Measurements from ENCODE around the gene P4HA2. TPM values are rescaled to one million over a fixed set of nuclear protein-coding genes. Genes with fewer than 3 reads are reported as not detected.
A peak's percentile ranks its signal among the peaks of the same experiment; 100 is the strongest.
"Not testable (repeated sequence)": the region's sequence is repeated elsewhere in the genome, so short reads cannot be mapped to it uniquely, and the experiment has no call there.

Gene P4HA2
- total and polyA plus RNA-seq, 9 of the 15 experiments (the other 6 are each of a cell fraction or from before 2014, with no cell fraction given), result 9.6 to 50.0 (median 12.7) TPM

GRCh38 chr5:132145326-132145725, 82.3 kb downstream of the P4HA2 start:
- FAIRE-seq; H4K20me1 ChIP-seq (replicated peaks; ENCODE audit: control insufficient read depth, insufficient read depth, low read length); in situ Hi-C loops (cut with MboI); H3K4me1 ChIP-seq (replicated peaks in 1 of 2; ENCODE audit: control insufficient read depth in 2 of 2, insufficient read depth in 2 of 2, low read length in 2 of 2); H2AFZ ChIP-seq (ENCODE audit: low read depth, low read length); BruUV-seq (replicated peaks); H3K4me3 ChIP-seq; POLR2A ChIA-PET; H3K27me3 ChIP-seq (ENCODE audit: control insufficient read depth in 2 of 2, insufficient read depth in 2 of 2, low read length in 2 of 2); H3K9me3 ChIP-seq (replicated peaks; ENCODE audit: control insufficient read depth, insufficient read depth, low read depth, low read length); H3K9me1 ChIP-seq (ENCODE audit: control insufficient read depth, insufficient read depth, low read length); H3K79me2 ChIP-seq (ENCODE audit: control insufficient read depth, insufficient read depth, low read length); CTCF ChIA-PET (ENCODE audit: low intra/inter-chr PET ratio); H3K36me3 ChIP-seq (ENCODE audit: control insufficient read depth, insufficient read depth, low read length); DNase-seq (ENCODE audit: extremely low read depth in 1 of 4, low spot score in 3 of 4); H3K9ac ChIP-seq (ENCODE audit: insufficient read depth in 1 of 2, low read depth in 2 of 2, low read length in 2 of 2); H3K27ac ChIP-seq (ENCODE audit: extremely low read depth, low read depth, low read length); ATAC-seq; H3K4me2 ChIP-seq (ENCODE audit: insufficient read depth, low read length); intact Hi-C loops (cut with micrococcal nuclease): not testable (repeated sequence)
- peak; percentile 43 for TF ChIP-seq ZNF146 (CRISPR knock-in tag; IDR thresholded peaks at IDR 0.05; ENCODE audit: unreplicated experiment)
- 0 out of 4 replicates have a peak, but pooled peaks have one; percentile 12 to 39 for TF ChIP-seq KDM1A (IDR thresholded peaks at IDR 0.05)
- TF ChIP-seq BCOR (IDR thresholded peaks at IDR 0.05), result peak; percentile 64; the same call in 1 of the 2 replicates
- 69% methylated on average over 3 of the region's 3 CpGs for WGBS (ENCODE audit: insufficient coverage, low coverage, missing lambda C conversion rate)

- CTCF ChIA-PET (ENCODE audit: low intra/inter-chr PET ratio), result no interaction called here
- FAIRE-seq, result no peak
- intact Hi-C loops (cut with micrococcal nuclease) (no loop called here), in situ Hi-C loops (cut with MboI) (no loop called here)
- Histone ChIP-seq H3K4me2 (ENCODE audit: insufficient read depth, low read length) (no peak overlapping the region), H3K9me3 (replicated peaks; ENCODE audit: control insufficient read depth, insufficient read depth, low read depth, low read length) (0 out of 2 replicates have a peak, but pooled peaks cover 6% of the 10 kb centered on the region), H3K27me3 (ENCODE audit: control insufficient read depth in 2 of 2, insufficient read depth in 2 of 2, low read length in 2 of 2) (no peaks in the 10 kb centered on the region), H3K9me1 (ENCODE audit: control insufficient read depth, insufficient read depth, low read length) (no peaks in the 10 kb centered on the region), H3K27ac (ENCODE audit: extremely low read depth, low read depth, low read length) (no peak overlapping the region), H3K36me3 (ENCODE audit: control insufficient read depth, insufficient read depth, low read length) (no peaks in the 10 kb centered on the region), H3K9ac (ENCODE audit: insufficient read depth in 1 of 2, low read depth in 2 of 2, low read length in 2 of 2) (no peak overlapping the region), H3K79me2 (ENCODE audit: control insufficient read depth, insufficient read depth, low read length) (no peaks in the 10 kb centered on the region; the same call in 2 of the 3 replicates), H4K20me1 (replicated peaks; ENCODE audit: control insufficient read depth, insufficient read depth, low read length) (no peaks in the 10 kb centered on the region), H3K4me1 (replicated peaks in 1 of 2; ENCODE audit: control insufficient read depth in 2 of 2, insufficient read depth in 2 of 2, low read length in 2 of 2) (peaks cover 0 to 7% of the 10 kb centered on the region in 2 experiments; a peak in 3 of 5 replicates), H2AFZ (ENCODE audit: low read depth, low read length) (no peak overlapping the region), H3K4me3 (no peak overlapping the region)
- TF ChIP-seq BACH1 (tag; IDR thresholded peaks at IDR 0.05), result no peak
- peak; percentile 27 for TF ChIP-seq TAF9B (IDR thresholded peaks at IDR 0.05; ENCODE audit: partially characterized antibody)
- no peak for TF ChIP-seq POLR2H (tag; IDR thresholded peaks at IDR 0.05; ENCODE audit: low read depth)
- TF ChIP-seq CBX3 (IDR thresholded peaks at IDR 0.05; ENCODE audit: borderline replicate concordance in 1 of 2, low read length in 2 of 2), result 0 out of 3 replicates have a peak, but pooled peaks of 1 of the 2 experiments have one; percentile 21
- peak; percentile 83; the same call in 1 of the 2 replicates for TF ChIP-seq TRIM28 (IDR thresholded peaks at IDR 0.05)
- no peak for TF ChIP-seq TRIM25 (IDR thresholded peaks at IDR 0.05; ENCODE audit: borderline replicate concordance)
- peak in 1 of 2 experiments; percentile 41; a peak in 1 of 4 replicates for TF ChIP-seq TRIM24 (IDR thresholded peaks at IDR 0.05)
- TF ChIP-seq ILK (tag; IDR thresholded peaks at IDR 0.05; ENCODE audit: borderline replicate concordance, low read depth), result no peak
- 0 out of 2 replicates have a peak, but pooled peaks have one; percentile 10 for TF ChIP-seq SMARCA5 (IDR thresholded peaks at IDR 0.05)
- TF ChIP-seq SAFB2 (IDR thresholded peaks at IDR 0.05; ENCODE audit: borderline replicate concordance, low read depth, low read length, severe bottlenecking), result no peak
- TF ChIP-seq HNRNPL (IDR thresholded peaks at IDR 0.05; ENCODE audit: low read depth, low read length), result no peak
- no peak for TF ChIP-seq MYBL2 (IDR thresholded peaks at IDR 0.05; ENCODE audit: low read depth)
- TF ChIP-seq MYBL2 (CRISPR knock-in tag; IDR thresholded peaks at IDR 0.05; ENCODE audit: borderline replicate concordance), result no peak
- TF ChIP-seq RUNX1 (IDR thresholded peaks at IDR 0.05; ENCODE audit: low read depth), result no peak
- WGBS (ENCODE audit: insufficient coverage, low coverage, missing lambda C conversion rate), result 53% methylated on average over 1 of the region's 1 CpG
- POLR2A ChIA-PET, result interaction anchor here (0.6 kb wide), 1 partner anchor 168 kb away, joined by 3 read pairs; no protein-coding TSS in a partner anchor
- ATAC-seq, result no peak
- DNase-seq (ENCODE audit: extremely low read depth in 1 of 4, low spot score in 3 of 4), result no peak
- no TSS peak for BruUV-seq (replicated peaks)
Observed at GRCh38 chr5:132143148-132143547, 84.5 kb downstream of the P4HA2 start.

Data from K562 (cell line).